Keratinocyte (primary cell): ENCODE measurements around the gene CACNA2D2.

ENCODE experiments used
- CTCF ChIP-seq, 3 experiments: IDR thresholded peaks in 1 of 3; conservative IDR thresholded peaks in 1 of 3; optimal IDR thresholded peaks in 1 of 3; 2 replicates in 2 of 3; 3 replicates in 1 of 3; pipeline versions ENCODE3 to v1.5.1; 2011; ENCODE audit warnings: low read length in 3 of 3, mild to moderate bottlenecking in 3 of 3, moderate library complexity in 2 of 3, control low read depth in 1 of 3, inconsistent platforms in 1 of 3; ENCODE audit not compliant: insufficient read depth in 2 of 3; ENCODE audit errors: extremely low read depth in 1 of 3
- EZH2 ChIP-seq: IDR thresholded peaks from one replicate; pipeline ENCODE4 v1.6.1; 2012; ENCODE audit warnings: inconsistent platforms, mild to moderate bottlenecking, low read length, moderate library complexity

GRCh38 chr3:50534681-50535330 is 31.4 kb upstream of the CACNA2D2 start:
- no peak for TF ChIP-seq CTCF (optimal IDR thresholded peaks at IDR 0.05 in 1 of 3, IDR thresholded peaks at IDR 0.05 in 1 of 3, conservative IDR thresholded peaks at IDR 0.05 in 1 of 3; ENCODE audit: extremely low read depth in 1 of 3, insufficient read depth in 2 of 3, low read length in 3 of 3)
- no peak for TF ChIP-seq EZH2
